ENCODE data around the gene NOTCH2. TPM values are rescaled to one million over a fixed set of nuclear protein-coding genes. Genes with fewer than 3 reads are reported as not detected.

Gene NOTCH2
- total and polyA plus RNA-seq, 2 experiments from 2014 or later: 8.5 to 56.6 TPM

- TF ChIP-seq REST (IDR thresholded peaks at IDR 0.05; ENCODE audit: unreplicated experiment) (no peak), STAT1 (IDR thresholded peaks at IDR 0.05; ENCODE audit: unreplicated experiment) (no peak), EZH2phosphoT487 (IDR thresholded peaks at IDR 0.05; ENCODE audit: unreplicated experiment) (no peak), CREB1 (CRISPR knock-in tag; IDR thresholded peaks at IDR 0.05; ENCODE audit: low read depth) (no peak), ZNF114 (CRISPR knock-in tag; IDR thresholded peaks at IDR 0.05) (no peak), JUNB (IDR thresholded peaks at IDR 0.05; ENCODE audit: unreplicated experiment) (no peak), POLR2AphosphoS5 (IDR thresholded peaks at IDR 0.05; ENCODE audit: low read depth) (no peak), NANOG (IDR thresholded peaks at IDR 0.05; ENCODE audit: borderline replicate concordance) (no peak), ZNF331 (CRISPR knock-in tag; IDR thresholded peaks at IDR 0.05; ENCODE audit: low read depth) (no peak), CTCF (conservative IDR thresholded peaks at IDR 0.05; ENCODE audit: low read depth in 2 of 2) (no peak)
Observed at GRCh38 chr1:119960501-119960900, 109.0 kb downstream of the NOTCH2 start (continued).

GRCh38 chr1:119959268-119960220, 109.9 kb downstream of the NOTCH2 start:
- Mint-ChIP-seq H3K4me3 (no peak overlapping the region), H3K4me1 (no peaks in the 10 kb centered on the region; the same call in 2 of the 3 replicates), H3K9me3 (no peaks in the 10 kb centered on the region), H3K27me3 (ENCODE audit: insufficient read depth, low read depth, poor library complexity) (peaks cover 1% of the 10 kb centered on the region), H3K36me3 (ENCODE audit: low read depth) (peaks cover 3% of the 10 kb centered on the region; the same call in 1 of the 3 replicates), H3K27ac (no peak overlapping the region)
- ATAC-seq (no peak), DNase-seq (ENCODE audit: low spot score) (no peak)
- TF ChIP-seq ZNF114 (CRISPR knock-in tag; IDR thresholded peaks at IDR 0.05): no peak
- TF ChIP-seq CREB1 (CRISPR knock-in tag; IDR thresholded peaks at IDR 0.05; ENCODE audit: low read depth): no peak
- TF ChIP-seq EZH2 (IDR thresholded peaks at IDR 0.05; ENCODE audit: low read depth, unreplicated experiment): no peak
- TF ChIP-seq REST (IDR thresholded peaks at IDR 0.05; ENCODE audit: unreplicated experiment): no peak
- H3K4me2 ChIP-seq: no peak overlapping the region
- no peaks in the 10 kb centered on the region for H3F3A ChIP-seq (replicated peaks; ENCODE audit: low read depth)
- no peaks in the 10 kb centered on the region for H3K9me2 ChIP-seq (ENCODE audit: insufficient read depth)
- no peak overlapping the region for H2AFZ ChIP-seq
- H3K79me2 ChIP-seq (replicated peaks; ENCODE audit: insufficient read depth): no peaks in the 10 kb centered on the region
- peaks cover 8% of the 10 kb centered on the region; the same call in 1 of the 2 replicates for H3K4me1 ChIP-seq (ENCODE audit: insufficient read depth)
- 0 out of 2 replicates have a peak, but pooled peaks cover 3% of the 10 kb centered on the region for H4K20me1 ChIP-seq (replicated peaks; ENCODE audit: insufficient read depth)
- H3K36me3 ChIP-seq (ENCODE audit: insufficient read depth): no peaks in the 10 kb centered on the region
- no peaks in the 10 kb centered on the region for H3K27me3 ChIP-seq (ENCODE audit: insufficient read depth)
- H3K4me3 ChIP-seq: no peak overlapping the region
- H3K27ac ChIP-seq (ENCODE audit: low read depth): no peak overlapping the region

Measured in GM23338 (cell line).